ENCODE results near the gene ACAP2. TPM values are rescaled to one million over a fixed set of nuclear protein-coding genes. Genes with fewer than 3 reads are reported as not detected.

The ACAP2 gene
- total RNA-seq, 1 experiment from 2014 or later = 57.9 TPM

- in situ Hi-C loops (cut with HindIII; ENCODE audit: low pct_unique_long_range_greater_than_20kb, low sequenced_read_pairs) = no loop called here
- intact Hi-C loops (cut with micrococcal nuclease; ENCODE audit: unreplicated experiment) = no loop called here
- no TSS peak for BruUV-seq (replicated peaks)
- ATAC-seq (no peak), DNase-seq (ENCODE audit: low read depth, low spot score) (no peak)
- no peak overlapping the region for H3K4me3 ChIP-seq (ENCODE audit: low read depth in 2 of 2, low read length in 2 of 2)
- POLR2A ChIA-PET = no interaction called here
- H3K27me3 ChIP-seq (ENCODE audit: control insufficient read depth, insufficient read depth, low read length) = no peaks in the 10 kb centered on the region
- H3K9me3 ChIP-seq (ENCODE audit: control insufficient read depth, insufficient read depth, low read depth, low read length) = peaks cover 5% of the 10 kb centered on the region; the same call in 1 of the 2 replicates
- CTCF ChIA-PET = no interaction called here
- H3K36me3 ChIP-seq (ENCODE audit: control insufficient read depth, insufficient read depth, low read length) = no peaks in the 10 kb centered on the region
- H3K27ac ChIP-seq (ENCODE audit: low read length) = no peak overlapping the region
- no peaks in the 10 kb centered on the region for H3K4me1 ChIP-seq (ENCODE audit: control insufficient read depth, insufficient read depth, low read length)
- TF ChIP-seq POLR2AphosphoS5 (IDR thresholded peaks at IDR 0.05; ENCODE audit: low read depth, low read length) (no peak), CTCF (IDR thresholded peaks at IDR 0.05) (no peak), SIN3A (IDR thresholded peaks at IDR 0.05; ENCODE audit: borderline replicate concordance, insufficient read depth, low read depth, low read length) (no peak), REST (IDR thresholded peaks at IDR 0.05; ENCODE audit: insufficient read depth in 1 of 2, low read depth in 2 of 2, low read length in 1 of 2) (no peak), TCF7L2 (IDR thresholded peaks at IDR 0.05; ENCODE audit: low read depth, low read length) (no peak)
Measured at GRCh38 chr3:195410546-195410945, 32.3 kb downstream of the ACAP2 start.

GRCh38 chr3:195407531-195408409 is 35.0 kb downstream of the ACAP2 start:
- Histone ChIP-seq H3K27me3 (ENCODE audit: control insufficient read depth, insufficient read depth, low read length) (no peaks in the 10 kb centered on the region), H3K4me1 (ENCODE audit: control insufficient read depth, insufficient read depth, low read length) (no peaks in the 10 kb centered on the region; the same call in 1 of the 2 replicates), H3K9me3 (ENCODE audit: control insufficient read depth, insufficient read depth, low read depth, low read length) (peaks cover 5% of the 10 kb centered on the region; the same call in 1 of the 2 replicates), H3K36me3 (ENCODE audit: control insufficient read depth, insufficient read depth, low read length) (no peaks in the 10 kb centered on the region), H3K4me3 (ENCODE audit: low read depth in 2 of 2, low read length in 2 of 2) (no peak overlapping the region), H3K27ac (ENCODE audit: low read length) (no peak overlapping the region)
- no peak for TF ChIP-seq POLR2AphosphoS5 (IDR thresholded peaks at IDR 0.05; ENCODE audit: low read depth, low read length)
- TF ChIP-seq REST (IDR thresholded peaks at IDR 0.05; ENCODE audit: insufficient read depth in 1 of 2, low read depth in 2 of 2, low read length in 1 of 2) = no peak
- no peak for TF ChIP-seq CTCF (IDR thresholded peaks at IDR 0.05)
- TF ChIP-seq SIN3A (IDR thresholded peaks at IDR 0.05; ENCODE audit: borderline replicate concordance, insufficient read depth, low read depth, low read length) = no peak
- no peak for TF ChIP-seq TCF7L2 (IDR thresholded peaks at IDR 0.05; ENCODE audit: low read depth, low read length)
- in situ Hi-C loops (cut with HindIII; ENCODE audit: low pct_unique_long_range_greater_than_20kb, low sequenced_read_pairs) = no loop called here
- ATAC-seq = no peak
- no peak for DNase-seq (ENCODE audit: low read depth, low spot score)
- CTCF ChIA-PET = no interaction called here
- no TSS peak for BruUV-seq (replicated peaks)
- POLR2A ChIA-PET = no interaction called here
- intact Hi-C loops (cut with micrococcal nuclease; ENCODE audit: unreplicated experiment) = no loop called here
